Measurements from ENCODE around the gene GGA3. TPM values are rescaled to one million over a fixed set of nuclear protein-coding genes. Genes with fewer than 3 reads are reported as not detected.

The GGA3 gene
- total RNA-seq, 4 donors from 2014 or later: 23.9 to 39.2 (median 29.8) TPM

DNA sequence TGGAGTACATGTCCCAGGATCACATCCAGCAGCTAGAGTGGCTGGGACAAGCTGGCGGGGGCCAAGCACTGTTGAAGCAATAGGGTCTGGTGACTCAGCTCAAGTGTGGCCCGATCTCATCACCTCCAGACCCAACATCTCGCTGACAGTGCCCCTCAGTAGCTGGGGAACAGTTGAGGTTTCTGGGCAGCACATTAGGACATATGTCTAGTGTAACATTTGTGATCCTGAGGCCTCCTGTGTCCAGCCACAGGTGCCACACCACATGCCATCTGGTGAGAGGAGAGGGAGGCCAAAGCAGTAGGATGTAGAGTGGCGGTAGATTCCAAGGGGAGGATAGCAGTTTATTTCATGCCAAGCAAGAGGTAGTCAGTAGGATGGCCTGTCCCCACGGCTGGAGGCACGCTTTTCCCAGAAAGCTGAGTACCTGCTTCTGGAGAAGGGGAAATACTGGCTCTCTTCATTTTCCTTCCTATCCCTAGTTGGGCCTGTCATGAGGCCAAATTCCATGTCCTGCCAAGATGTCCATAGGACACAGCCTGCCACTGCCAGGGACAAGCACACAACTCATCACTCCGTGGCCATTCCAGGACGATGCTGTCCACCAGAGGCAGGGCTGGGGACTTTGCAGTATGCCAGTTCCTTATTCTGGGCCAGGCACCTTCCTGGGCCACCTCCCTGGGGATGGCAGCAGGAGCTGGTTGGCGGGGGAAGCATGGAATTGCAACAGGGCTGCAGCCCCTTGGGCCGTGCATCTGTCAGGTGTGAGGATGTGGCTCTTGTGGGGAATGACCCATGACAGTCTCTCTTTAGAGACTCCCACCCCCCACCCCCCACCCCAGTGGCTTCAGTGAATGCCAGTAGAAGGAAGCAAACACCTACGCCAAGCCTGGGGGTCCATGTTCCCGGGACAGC is 24.0 kb downstream of the GGA3 start:
- WGBS, 2 donors: 81 to 93% methylated on average over 4 to 8 of the region's 12 CpGs
- intact Hi-C loops (cut with DNase I): no loop called here
- H3K4me1 ChIP-seq: no peaks in the 10 kb centered on the region
- peaks cover 53 to 100% (median 71%) of the 10 kb centered on the region in 3 donors for H3K36me3 ChIP-seq
- no peak overlapping the region for H3K27ac ChIP-seq
- H3K27me3 ChIP-seq: no peaks in the 10 kb centered on the region
- TF ChIP-seq POLR2A (IDR thresholded peaks at IDR 0.05): no peak
- TF ChIP-seq, protein P1, sequence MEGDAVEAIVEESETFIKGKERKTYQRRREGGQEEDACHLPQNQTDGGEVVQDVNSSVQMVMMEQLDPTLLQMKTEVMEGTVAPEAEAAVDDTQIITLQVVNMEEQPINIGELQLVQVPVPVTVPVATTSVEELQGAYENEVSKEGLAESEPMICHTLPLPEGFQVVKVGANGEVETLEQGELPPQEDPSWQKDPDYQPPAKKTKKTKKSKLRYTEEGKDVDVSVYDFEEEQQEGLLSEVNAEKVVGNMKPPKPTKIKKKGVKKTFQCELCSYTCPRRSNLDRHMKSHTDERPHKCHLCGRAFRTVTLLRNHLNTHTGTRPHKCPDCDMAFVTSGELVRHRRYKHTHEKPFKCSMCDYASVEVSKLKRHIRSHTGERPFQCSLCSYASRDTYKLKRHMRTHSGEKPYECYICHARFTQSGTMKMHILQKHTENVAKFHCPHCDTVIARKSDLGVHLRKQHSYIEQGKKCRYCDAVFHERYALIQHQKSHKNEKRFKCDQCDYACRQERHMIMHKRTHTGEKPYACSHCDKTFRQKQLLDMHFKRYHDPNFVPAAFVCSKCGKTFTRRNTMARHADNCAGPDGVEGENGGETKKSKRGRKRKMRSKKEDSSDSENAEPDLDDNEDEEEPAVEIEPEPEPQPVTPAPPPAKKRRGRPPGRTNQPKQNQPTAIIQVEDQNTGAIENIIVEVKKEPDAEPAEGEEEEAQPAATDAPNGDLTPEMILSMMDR (IDR thresholded peaks at IDR 0.05): no peak
- no peak for DNase-seq
- no peak overlapping the region for H3K4me3 ChIP-seq
- no peaks in the 10 kb centered on the region for H3K9me3 ChIP-seq

DNA sequence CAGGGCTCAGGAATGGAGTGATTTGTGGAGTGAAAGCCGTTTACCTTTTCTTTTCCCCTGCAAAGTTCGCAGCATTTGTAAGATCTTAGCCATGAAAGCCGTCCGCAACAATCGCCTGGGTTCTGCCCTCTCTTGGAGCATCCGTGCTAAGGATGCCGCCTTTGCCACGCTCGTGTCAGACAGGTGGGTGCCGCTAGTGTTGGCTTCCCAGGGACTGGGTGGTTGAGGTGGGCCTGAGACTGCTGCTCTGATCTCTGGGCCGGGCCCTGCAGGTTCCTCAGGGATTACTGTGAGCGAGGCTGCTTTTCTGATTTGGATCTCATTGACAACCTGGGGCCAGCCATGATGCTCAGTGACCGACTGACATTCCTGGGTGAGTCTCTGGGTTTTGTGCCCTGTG is 28.6 kb downstream of the GGA3 start:
- DNase-seq: no peak
- intact Hi-C loops (cut with DNase I): no loop called here
- no peak overlapping the region for H3K27ac ChIP-seq
- H3K4me1 ChIP-seq: peaks cover 0 to 8% (median 4%) of the 10 kb centered on the region in 3 donors
- no peak for TF ChIP-seq POLR2A (IDR thresholded peaks at IDR 0.05)
- no peaks in the 10 kb centered on the region for H3K27me3 ChIP-seq
- H3K36me3 ChIP-seq: peaks cover 25 to 100% (median 45%) of the 10 kb centered on the region in 3 donors
- no peak overlapping the region for H3K4me3 ChIP-seq
- no peaks in the 10 kb centered on the region for H3K9me3 ChIP-seq
- WGBS, 2 donors: 97 to 100% methylated on average over 2 to 10 of the region's 13 CpGs

DNA sequence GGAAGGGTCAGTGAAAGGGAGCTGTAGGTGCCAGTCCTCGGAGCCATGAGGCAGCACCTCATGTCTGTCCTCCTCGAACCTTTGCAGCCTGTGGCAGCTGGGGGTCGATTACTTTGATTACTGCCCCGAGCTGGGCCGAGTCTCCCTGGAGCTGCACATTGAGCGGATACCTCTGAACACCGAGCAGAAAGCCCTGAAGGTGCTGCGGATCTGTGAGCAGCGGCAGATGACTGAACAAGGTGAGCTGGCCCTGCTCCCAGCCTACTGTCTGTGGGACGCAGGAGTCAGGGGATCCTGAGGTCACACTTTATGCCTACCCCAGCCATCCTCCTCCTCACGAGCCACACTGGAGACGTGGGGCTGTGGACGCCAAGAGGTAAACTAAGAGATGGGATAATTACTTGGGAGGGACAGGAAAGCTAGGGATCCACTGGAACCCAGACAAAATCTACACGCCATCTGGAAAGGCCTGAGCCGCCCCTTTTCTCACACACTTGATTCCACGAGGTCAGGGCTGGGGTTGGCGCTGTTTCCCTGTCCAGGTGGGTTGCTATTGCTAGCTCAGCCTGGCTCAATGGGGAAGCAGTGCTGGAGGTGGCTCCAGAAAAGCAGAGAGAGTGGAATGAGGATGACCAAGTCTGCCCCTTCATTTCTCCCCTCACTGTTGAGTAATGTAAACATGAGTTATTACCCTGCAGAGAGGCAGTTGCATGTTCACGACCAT is 29.5 kb downstream of the GGA3 start:
- Histone ChIP-seq H3K27ac (no peak overlapping the region), H3K27me3 (no peaks in the 10 kb centered on the region), H3K9me3 (no peaks in the 10 kb centered on the region), H3K4me3 (no peak overlapping the region), H3K36me3 (peaks cover 19 to 100% (median 37%) of the 10 kb centered on the region in 3 donors), H3K4me1 (peaks cover 0 to 17% (median 5%) of the 10 kb centered on the region in 3 donors)
- no peak for DNase-seq
- TF ChIP-seq, protein P1 (IDR thresholded peaks at IDR 0.05): no peak
- no peak for TF ChIP-seq POLR2A (IDR thresholded peaks at IDR 0.05)
- 80 to 91% methylated on average over 11 to 17 of the region's 18 CpGs for WGBS, 2 donors
- intact Hi-C loops (cut with DNase I): no loop called here

DNA sequence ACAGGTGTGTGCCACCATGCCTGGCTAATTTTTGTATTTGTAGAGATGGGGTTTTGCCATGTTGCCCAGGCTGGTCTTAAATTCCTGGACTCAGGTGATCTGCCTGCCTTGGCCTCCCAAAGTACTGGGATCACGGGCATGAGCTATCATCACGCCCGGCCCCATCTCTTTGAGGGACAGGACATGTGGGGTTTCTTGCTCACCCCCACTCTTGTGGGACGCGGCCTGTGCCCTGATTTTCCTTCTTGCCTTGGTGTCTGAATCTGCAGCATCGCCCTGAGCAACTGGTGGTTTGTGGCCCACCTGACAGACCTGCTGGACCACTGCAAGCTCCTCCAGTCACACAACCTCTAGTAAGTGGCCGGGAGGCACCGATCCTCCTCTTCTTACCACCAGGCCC is 30.3 kb downstream of the GGA3 start:
- no peaks in the 10 kb centered on the region for H3K9me3 ChIP-seq
- H3K4me3 ChIP-seq: no peak overlapping the region
- no peak for DNase-seq
- H3K27me3 ChIP-seq: no peaks in the 10 kb centered on the region
- intact Hi-C loops (cut with DNase I): no loop called here
- peaks cover 19 to 100% (median 29%) of the 10 kb centered on the region in 3 donors for H3K36me3 ChIP-seq
- 97 to 98% methylated on average over 6 of the region's 8 CpGs for WGBS, 2 donors
- TF ChIP-seq, protein P1 (IDR thresholded peaks at IDR 0.05): no peak
- TF ChIP-seq POLR2A (IDR thresholded peaks at IDR 0.05): no peak
- H3K4me1 ChIP-seq: peaks cover 0 to 19% (median 5%) of the 10 kb centered on the region in 3 donors
- H3K27ac ChIP-seq: no peak overlapping the region

DNA sequence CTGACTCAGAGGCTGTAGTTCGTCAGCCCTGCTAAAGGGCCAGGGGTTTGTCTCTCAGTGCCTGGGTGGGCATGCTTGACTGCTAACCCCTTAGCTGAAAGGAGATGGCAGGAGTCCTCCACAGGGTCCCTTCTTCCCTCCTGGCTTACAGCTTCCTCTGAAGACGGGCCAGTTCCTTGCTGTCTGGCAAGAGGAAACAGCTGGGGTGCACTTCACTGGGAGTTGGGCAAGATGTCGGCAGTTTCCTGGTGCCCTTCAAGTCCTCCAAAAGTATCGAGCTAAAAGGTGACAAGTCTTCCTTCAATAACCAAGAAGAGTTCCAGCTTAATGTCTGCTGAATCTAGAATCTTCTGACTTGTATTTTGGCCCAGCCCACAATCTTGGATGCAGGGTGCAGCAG is 32.6 kb downstream of the GGA3 start:
- 33 to 48% methylated on average over 1 to 3 of the region's 4 CpGs for WGBS, 2 donors
- peaks cover 0 to 19% (median 5%) of the 10 kb centered on the region in 3 donors for H3K4me1 ChIP-seq
- no peaks in the 10 kb centered on the region for H3K9me3 ChIP-seq
- no peak for DNase-seq
- H3K4me3 ChIP-seq: no peak overlapping the region
- peaks cover 25 to 100% (median 36%) of the 10 kb centered on the region in 3 donors for H3K36me3 ChIP-seq
- no peak for TF ChIP-seq POLR2A (IDR thresholded peaks at IDR 0.05)
- TF ChIP-seq, protein P1 (IDR thresholded peaks at IDR 0.05): no peak
- intact Hi-C loops (cut with DNase I): no loop called here
- H3K27me3 ChIP-seq: no peaks in the 10 kb centered on the region
- peak overlapping the region in 3 of 4 donors; percentile 16 to 50 (median 49) for H3K27ac ChIP-seq
